H9 (cell line): ENCODE measurements around the gene LBX2. TPM values are rescaled to one million over a fixed set of nuclear protein-coding genes. Genes with fewer than 3 reads are reported as not detected.

ENCODE experiments used
- DNase-seq: peaks from one replicate; pipeline ENCODE4 v3.0.0-alpha.2; 2017
- H2AFZ ChIP-seq: one replicate; pipeline ENCODE4 v1.6.1; 2013; ENCODE audit warnings: mild to moderate bottlenecking, low read length, control low read depth, moderate library complexity
- H2AK5ac ChIP-seq: 2 replicates; pipeline ENCODE4 v1.6.1; 2013; ENCODE audit warnings: low read length, control low read depth, mixed read lengths; ENCODE audit not compliant: insufficient read length
- H2BK120ac ChIP-seq: one replicate; pipeline ENCODE4 v1.6.1; 2013; ENCODE audit warnings: low read depth, mild to moderate bottlenecking, low read length, control low read depth, inconsistent platforms; ENCODE audit not compliant: poor library complexity, severe bottlenecking
- H2BK12ac ChIP-seq: 2 replicates; pipeline ENCODE4 v1.6.1; 2013; ENCODE audit warnings: low read length, control low read depth, mixed read lengths, low read depth; ENCODE audit not compliant: insufficient read length
- H2BK15ac ChIP-seq: 2 replicates; pipeline ENCODE4 v1.6.1; 2013; ENCODE audit warnings: low read depth, low read length, control low read depth
- H2BK20ac ChIP-seq: one replicate; pipeline ENCODE4 v1.6.1; 2013; ENCODE audit warnings: low read depth, mild to moderate bottlenecking, low read length, control low read depth, inconsistent platforms; ENCODE audit not compliant: poor library complexity, severe bottlenecking
- H2BK5ac ChIP-seq: 2 replicates; pipeline ENCODE4 v1.6.1; 2013; ENCODE audit warnings: low read length, control low read depth, mixed read lengths; ENCODE audit not compliant: insufficient read length
- H3K14ac ChIP-seq: 2 replicates; pipeline ENCODE4 v1.6.1; 2013; ENCODE audit warnings: low read length, control low read depth; ENCODE audit not compliant: insufficient read depth
- H3K18ac ChIP-seq: 2 replicates; pipeline ENCODE4 v1.6.1; 2013; ENCODE audit warnings: low read depth, mild to moderate bottlenecking, mixed read lengths, low read length, control low read depth; ENCODE audit not compliant: insufficient read length
- H3K23ac ChIP-seq: 2 replicates; pipeline ENCODE4 v1.6.1; 2013; ENCODE audit warnings: low read length, control low read depth, mixed read lengths, low read depth; ENCODE audit not compliant: insufficient read length
- H3K23me2 ChIP-seq: 2 replicates; pipeline ENCODE4 v1.6.1; 2013; ENCODE audit warnings: low read depth, mild to moderate bottlenecking, mixed read lengths, low read length, control low read depth; ENCODE audit not compliant: insufficient read length, poor library complexity, severe bottlenecking
- H3K27ac ChIP-seq: 2 replicates; pipeline ENCODE4 v1.5.1; 2013; ENCODE audit warnings: low read length, control low read depth, mixed read lengths, low read depth; ENCODE audit not compliant: insufficient read length
- H3K27me3 ChIP-seq: 2 replicates; pipeline ENCODE4 v1.6.1; 2013; ENCODE audit warnings: low read length, control low read depth, inconsistent platforms; ENCODE audit not compliant: insufficient read depth
- H3K4ac ChIP-seq: 2 replicates; pipeline ENCODE4 v1.6.1; 2013; ENCODE audit warnings: low read depth, mild to moderate bottlenecking, control low read depth, inconsistent platforms, low read length, moderate library complexity
- H3K4me1 ChIP-seq: 2 replicates; pipeline ENCODE4 v1.6.1; 2013; ENCODE audit warnings: low read length, control low read depth, inconsistent platforms; ENCODE audit not compliant: insufficient read depth
- H3K4me2 ChIP-seq: 2 replicates; pipeline ENCODE4 v1.6.1; 2013; ENCODE audit warnings: low read length, control low read depth, mixed read lengths; ENCODE audit not compliant: insufficient read length, insufficient read depth
- H3K56ac ChIP-seq: 2 replicates; pipeline ENCODE4 v1.6.1; 2013; ENCODE audit warnings: low read depth, mild to moderate bottlenecking, mixed read lengths, low read length, control low read depth; ENCODE audit not compliant: insufficient read length
- H3K79me1 ChIP-seq: 2 replicates; pipeline ENCODE4 v1.6.1; 2013; ENCODE audit warnings: low read depth, mild to moderate bottlenecking, moderate library complexity, low read length, control low read depth, inconsistent platforms; ENCODE audit not compliant: insufficient read depth, poor library complexity, severe bottlenecking
- H3K79me2 ChIP-seq: 2 replicates; pipeline ENCODE4 v1.6.1; 2013; ENCODE audit warnings: low read length, control low read depth, inconsistent platforms; ENCODE audit not compliant: insufficient read depth
- H3K9ac ChIP-seq: 2 replicates; pipeline ENCODE4 v1.6.1; 2013; ENCODE audit warnings: low read length, control low read depth, mixed read lengths; ENCODE audit not compliant: insufficient read length; ENCODE audit errors: extremely low read depth
- H3K9me3 ChIP-seq: one replicate; pipeline ENCODE4 v1.6.1; 2013; ENCODE audit warnings: low read depth, low read length, inconsistent platforms; ENCODE audit not compliant: control insufficient read depth
- H3T11ph ChIP-seq: one replicate; pipeline ENCODE4 v1.6.1; 2013; ENCODE audit warnings: mild to moderate bottlenecking, low read length, control low read depth, inconsistent platforms
- H4K20me1 ChIP-seq: one replicate; pipeline ENCODE4 v1.6.1; 2013; ENCODE audit not compliant: control insufficient read depth, insufficient read length, insufficient read depth
- H4K5ac ChIP-seq: 2 replicates; pipeline ENCODE4 v1.6.1; 2013; ENCODE audit warnings: low read depth, mild to moderate bottlenecking, mixed read lengths, low read length, control low read depth; ENCODE audit not compliant: insufficient read length
- H4K8ac ChIP-seq: replicated peaks from 2 replicates; pipeline ENCODE4 v1.6.1; 2013; ENCODE audit warnings: low read length, control low read depth, mixed read lengths, low read depth; ENCODE audit not compliant: insufficient read length
- H4K91ac ChIP-seq: 2 replicates; pipeline ENCODE4 v1.6.1; 2013; ENCODE audit warnings: low read depth, mild to moderate bottlenecking, moderate library complexity, mixed read lengths, low read length, control low read depth; ENCODE audit not compliant: insufficient read length
- H3K27ac Mint-ChIP-seq, 3 experiments: 2 replicates in 2 of 3; 3 replicates in 1 of 3; pipeline ENCODE4 v1.8.0; 2020 to 2021; ENCODE audit warnings: mixed read lengths in 3 of 3, mild to moderate bottlenecking in 1 of 3, moderate library complexity in 1 of 3
- H3K27me3 Mint-ChIP-seq: 2 replicates; pipeline ENCODE4 v1.8.0; 2021; ENCODE audit warnings: low read depth, mild to moderate bottlenecking, moderate library complexity, mixed read lengths
- H3K36me3 Mint-ChIP-seq, 3 experiments: 2 replicates in 2 of 3; 3 replicates in 1 of 3; pipeline ENCODE4 v1.8.0; 2020 to 2021; ENCODE audit warnings: low read depth in 3 of 3, mixed read lengths in 3 of 3; ENCODE audit not compliant: insufficient read depth in 1 of 3
- H3K4me1 Mint-ChIP-seq, 2 experiments: 2 replicates each; pipeline ENCODE4 v1.8.0; 2020; ENCODE audit warnings: mixed read lengths in 2 of 2
- H3K4me3 Mint-ChIP-seq, 2 experiments: 2 replicates in 1 of 2; 3 replicates in 1 of 2; pipeline ENCODE4 v1.8.0; 2020 to 2021; ENCODE audit warnings: mild to moderate bottlenecking in 2 of 2, mixed read lengths in 2 of 2, moderate library complexity in 1 of 2
- H3K9me3 Mint-ChIP-seq, 2 experiments: 2 replicates in 1 of 2; 3 replicates in 1 of 2; pipeline ENCODE4 v1.8.0; 2020; ENCODE audit warnings: mild to moderate bottlenecking in 2 of 2, mixed read lengths in 2 of 2, moderate library complexity in 1 of 2
- WGBS: extraction: QIAGEN DNeasy Blood & Tissue Kit; methylation state at CpG from one replicate; pipeline ENCODE4 v1.1.7; 2013; ENCODE audit warnings: missing lambda C conversion rate, low lambda C conversion rate, mixed read lengths; ENCODE audit not compliant: insufficient read length; ENCODE audit errors: extremely low coverage; 5-methylcytosine and 5-hydroxymethylcytosine counted together
- total RNA-seq: library from RNA; stranded (reverse); gene quantifications from 2 replicates; pipeline ENCODE4 v1.2.1, GENCODE V29; 2021
- TF ChIP-seq, protein P1 (sequence below): fragments of 200-600 bp; sonication (generic); conservative IDR thresholded peaks from 3 replicates; pipeline ENCODE4 v1.8.0; 2021; ENCODE audit warnings: antibody characterized with exemption, mild to moderate bottlenecking

LBX2 gene
- total RNA-seq, 1 experiment from 2014 or later = 1.1 TPM

DNA sequence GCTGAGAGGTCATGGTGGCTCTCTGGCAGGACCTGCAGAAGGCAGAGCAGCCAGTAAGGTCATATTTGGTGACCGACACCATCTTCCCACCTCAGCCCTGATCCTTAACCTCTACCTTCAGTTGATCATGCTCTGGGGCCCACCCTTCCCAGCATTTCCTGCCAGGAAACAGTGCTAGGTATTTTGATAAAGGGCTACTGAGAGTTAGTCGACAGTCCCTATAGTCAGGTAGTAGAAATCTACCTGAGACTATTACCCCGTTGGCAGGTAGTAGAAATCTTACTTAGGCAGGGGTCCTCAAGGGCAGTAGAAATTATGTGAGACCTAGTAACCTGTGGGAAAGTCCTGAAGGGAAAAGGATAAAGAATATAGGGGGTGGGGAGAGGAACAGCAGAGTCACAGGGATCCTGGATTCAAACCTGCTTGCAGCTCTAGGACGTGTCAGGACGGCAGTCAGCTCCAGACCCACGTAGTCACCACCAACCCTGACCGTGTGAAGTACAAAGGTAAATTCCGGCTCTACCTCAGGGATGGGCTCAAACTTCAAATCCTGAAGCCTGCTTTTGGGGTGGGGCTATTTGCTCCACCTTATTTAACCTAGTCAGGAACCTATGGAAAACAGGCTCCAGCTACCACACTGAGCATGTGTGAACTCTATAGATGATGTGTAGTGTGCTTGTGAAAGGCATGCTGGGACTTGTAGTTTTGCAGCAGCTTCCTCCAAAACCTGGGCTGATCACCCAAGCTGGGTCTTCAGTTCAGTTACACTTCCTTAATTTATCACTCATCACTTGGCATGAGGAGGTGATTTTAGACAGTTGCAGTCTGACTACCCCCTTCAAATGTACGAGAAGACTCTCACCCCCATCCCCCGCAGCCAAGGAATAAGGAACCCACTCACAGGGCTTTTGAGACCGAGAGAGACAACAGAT, 26.6 kb upstream of the LBX2 start, which contains the start of gene DQX1:
DQX1 (minus strand) TSS at position 515 of the 932 bp plus-strand sequence; CDS start at position 13, 502 bp downstream.
- H3K79me1 ChIP-seq = peaks cover 4% of the 10 kb centered on the region
- no peak within 1 kb of the TSS for H2BK5ac ChIP-seq
- H4K91ac ChIP-seq = no peak within 1 kb of the TSS
- peaks cover 4% of the 10 kb centered on the region; the same call in 1 of the 2 replicates for H3K79me2 ChIP-seq
- Mint-ChIP-seq H3K4me3 (peak within 1 kb of the TSS; percentile 30 to 63; a peak in 4 of 5 replicates), H3K27ac (peak within 1 kb of the TSS in 1 of 3 experiments; percentile 55; a peak in 2 of 7 replicates), H3K9me3 (no peaks in the 10 kb centered on the region; a peak in 1 of 5 replicates), H3K36me3 (peaks cover 23 to 35% (median 30%) of the 10 kb centered on the region in 3 experiments), H3K4me1 (peaks cover 17 to 19% of the 10 kb centered on the region in 2 experiments), H3K27me3 (peaks cover 28% of the 10 kb centered on the region)
- H3K23ac ChIP-seq = no peak within 1 kb of the TSS
- no CpG with 5 or more reads among the region's 11 CpGs for WGBS
- H2BK120ac ChIP-seq = no peak within 1 kb of the TSS
- no peak within 1 kb of the TSS for H4K8ac ChIP-seq
- no peaks in the 10 kb centered on the region for H4K20me1 ChIP-seq
- no peak within 1 kb of the TSS for H2AK5ac ChIP-seq
- no peak within 1 kb of the TSS for H4K5ac ChIP-seq
- peaks cover 4% of the 10 kb centered on the region; the same call in 1 of the 2 replicates for H3K4me1 ChIP-seq
- no peak within 1 kb of the TSS for H3K9ac ChIP-seq
- peaks cover 3% of the 10 kb centered on the region; the same call in 1 of the 2 replicates for H3K27me3 ChIP-seq
- no peak within 1 kb of the TSS for H3K4me2 ChIP-seq
- no peak within 1 kb of the TSS for H3K14ac ChIP-seq
- no peak within 1 kb of the TSS for H2AFZ ChIP-seq
- no peaks in the 10 kb centered on the region for H3K9me3 ChIP-seq
- H2BK12ac ChIP-seq = no peak within 1 kb of the TSS
- DNase-seq = peak; percentile 78
- no peak within 1 kb of the TSS for H2BK15ac ChIP-seq
- H2BK20ac ChIP-seq = no peak within 1 kb of the TSS
- H3K18ac ChIP-seq = no peak within 1 kb of the TSS
- TF ChIP-seq, protein P1, sequence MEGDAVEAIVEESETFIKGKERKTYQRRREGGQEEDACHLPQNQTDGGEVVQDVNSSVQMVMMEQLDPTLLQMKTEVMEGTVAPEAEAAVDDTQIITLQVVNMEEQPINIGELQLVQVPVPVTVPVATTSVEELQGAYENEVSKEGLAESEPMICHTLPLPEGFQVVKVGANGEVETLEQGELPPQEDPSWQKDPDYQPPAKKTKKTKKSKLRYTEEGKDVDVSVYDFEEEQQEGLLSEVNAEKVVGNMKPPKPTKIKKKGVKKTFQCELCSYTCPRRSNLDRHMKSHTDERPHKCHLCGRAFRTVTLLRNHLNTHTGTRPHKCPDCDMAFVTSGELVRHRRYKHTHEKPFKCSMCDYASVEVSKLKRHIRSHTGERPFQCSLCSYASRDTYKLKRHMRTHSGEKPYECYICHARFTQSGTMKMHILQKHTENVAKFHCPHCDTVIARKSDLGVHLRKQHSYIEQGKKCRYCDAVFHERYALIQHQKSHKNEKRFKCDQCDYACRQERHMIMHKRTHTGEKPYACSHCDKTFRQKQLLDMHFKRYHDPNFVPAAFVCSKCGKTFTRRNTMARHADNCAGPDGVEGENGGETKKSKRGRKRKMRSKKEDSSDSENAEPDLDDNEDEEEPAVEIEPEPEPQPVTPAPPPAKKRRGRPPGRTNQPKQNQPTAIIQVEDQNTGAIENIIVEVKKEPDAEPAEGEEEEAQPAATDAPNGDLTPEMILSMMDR = no peak
- H3K4ac ChIP-seq = no peak within 1 kb of the TSS
- H3K27ac ChIP-seq = no peak within 1 kb of the TSS
- no peak within 1 kb of the TSS for H3T11ph ChIP-seq
- H3K23me2 ChIP-seq = peaks cover 15% of the 10 kb centered on the region
- H3K56ac ChIP-seq = no peak within 1 kb of the TSS
